Thyroid gland (tissue), 4 donors: ENCODE data around the gene MPP1.

ENCODE experiments used
- CTCF ChIP-seq, 6 experiments: fragments of 200-600 bp in 3 of 6; fragments of 450-650 bp in 3 of 6; sonication (generic) in 3 of 6; IDR thresholded peaks; one replicate each; pipeline ENCODE4 v1.5.1; 2016 to 2019; ENCODE audit warnings: antibody characterized with exemption in 6 of 6, mild to moderate bottlenecking in 2 of 6, inconsistent platforms in 1 of 6, moderate library complexity in 1 of 6
- POLR2A ChIP-seq, 2 donors: fragments of 450-650 bp; IDR thresholded peaks; one replicate each; pipeline ENCODE4 v1.6.1; 2017; ENCODE audit warnings: antibody characterized with exemption in 2 of 2, mild to moderate bottlenecking in 2 of 2, moderate library complexity in 1 of 2

- TF ChIP-seq CTCF (IDR thresholded peaks at IDR 0.05) (no peak), POLR2A (IDR thresholded peaks at IDR 0.05) (no peak)
Observed at GRCh38 chrX:154797006-154797405, 8.3 kb downstream of the MPP1 start.
